ENCODE measurements around the gene ZFP36L1.

The ZFP36L1 gene

DNA sequence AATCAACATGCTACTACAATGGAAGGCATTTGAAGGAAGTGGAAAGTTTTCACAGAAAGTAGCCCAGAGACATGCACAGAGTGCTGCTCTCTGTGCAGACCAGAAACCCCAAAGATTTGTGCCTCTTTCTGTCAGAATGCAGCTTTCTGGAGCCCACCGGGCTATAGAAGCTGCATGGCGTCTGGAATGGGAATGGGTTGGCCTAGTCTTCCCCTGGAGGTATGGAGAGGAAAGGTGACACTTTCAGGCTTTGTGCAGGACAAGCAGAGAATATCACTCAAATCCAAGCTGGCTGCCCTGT is 21.3 kb upstream of the ZFP36L1 start:
- Histone ChIP-seq H3K4me3 (ENCODE audit: low read length) (peak overlapping the region; percentile 46), H3K27me3 (ENCODE audit: control insufficient read depth, insufficient read depth, low read length) (no peaks in the 10 kb centered on the region), H3K4me1 (ENCODE audit: control insufficient read depth, insufficient read depth, low read length) (peaks cover 50% of the 10 kb centered on the region), H3K9ac (ENCODE audit: low read length) (no peak overlapping the region), H3K36me3 (ENCODE audit: control insufficient read depth, insufficient read depth, low read length) (no peaks in the 10 kb centered on the region), H3K27ac (ENCODE audit: low read depth, low read length) (peak overlapping the region; percentile 99)

DNA sequence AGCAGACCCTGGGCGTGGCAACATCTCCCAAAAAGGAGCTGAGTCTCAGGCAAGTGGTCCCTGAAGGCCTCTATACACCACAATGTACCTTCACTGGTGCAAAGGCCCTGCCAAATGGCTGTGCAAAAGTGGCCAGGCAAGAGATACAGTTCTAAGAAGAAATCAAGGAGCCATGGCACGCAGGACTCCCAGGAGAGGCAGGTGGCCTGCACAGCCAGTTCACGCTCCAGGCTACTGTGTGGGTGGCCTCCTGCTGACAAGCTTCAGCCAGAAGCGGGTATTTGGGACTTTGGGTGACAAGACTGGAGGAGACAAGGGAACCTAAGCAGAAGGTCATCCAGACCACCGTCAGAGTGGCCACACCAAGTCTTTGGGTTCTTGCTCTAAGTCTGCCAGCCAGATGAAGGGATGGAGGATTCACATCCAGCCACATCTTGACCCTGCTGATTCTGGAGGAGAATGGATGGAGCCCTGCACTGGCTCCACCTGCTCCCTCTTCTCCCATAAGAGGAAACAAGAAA is 20.5 kb upstream of the ZFP36L1 start:
- H3K4me1 ChIP-seq (ENCODE audit: control insufficient read depth, insufficient read depth, low read length) = peaks cover 54% of the 10 kb centered on the region

GRCh38 chr14:68811171-68811570 is 18.3 kb upstream of the ZFP36L1 start:
- H3K27me3 ChIP-seq (ENCODE audit: control insufficient read depth, insufficient read depth, low read length) = no peaks in the 10 kb centered on the region
- peaks cover 73% of the 10 kb centered on the region for H3K4me1 ChIP-seq (ENCODE audit: control insufficient read depth, insufficient read depth, low read length)
- H3K27ac ChIP-seq (ENCODE audit: low read depth, low read length) = no peak overlapping the region

More for the DNA sequence above, 20.5 kb upstream of the ZFP36L1 start:
- Histone ChIP-seq H3K27ac (ENCODE audit: low read depth, low read length) (peak overlapping the region; percentile 99), H3K27me3 (ENCODE audit: control insufficient read depth, insufficient read depth, low read length) (no peaks in the 10 kb centered on the region), H3K36me3 (ENCODE audit: control insufficient read depth, insufficient read depth, low read length) (no peaks in the 10 kb centered on the region), H3K9ac (ENCODE audit: low read length) (no peak overlapping the region), H3K4me3 (ENCODE audit: low read length) (peak overlapping the region; percentile 9)

DNA sequence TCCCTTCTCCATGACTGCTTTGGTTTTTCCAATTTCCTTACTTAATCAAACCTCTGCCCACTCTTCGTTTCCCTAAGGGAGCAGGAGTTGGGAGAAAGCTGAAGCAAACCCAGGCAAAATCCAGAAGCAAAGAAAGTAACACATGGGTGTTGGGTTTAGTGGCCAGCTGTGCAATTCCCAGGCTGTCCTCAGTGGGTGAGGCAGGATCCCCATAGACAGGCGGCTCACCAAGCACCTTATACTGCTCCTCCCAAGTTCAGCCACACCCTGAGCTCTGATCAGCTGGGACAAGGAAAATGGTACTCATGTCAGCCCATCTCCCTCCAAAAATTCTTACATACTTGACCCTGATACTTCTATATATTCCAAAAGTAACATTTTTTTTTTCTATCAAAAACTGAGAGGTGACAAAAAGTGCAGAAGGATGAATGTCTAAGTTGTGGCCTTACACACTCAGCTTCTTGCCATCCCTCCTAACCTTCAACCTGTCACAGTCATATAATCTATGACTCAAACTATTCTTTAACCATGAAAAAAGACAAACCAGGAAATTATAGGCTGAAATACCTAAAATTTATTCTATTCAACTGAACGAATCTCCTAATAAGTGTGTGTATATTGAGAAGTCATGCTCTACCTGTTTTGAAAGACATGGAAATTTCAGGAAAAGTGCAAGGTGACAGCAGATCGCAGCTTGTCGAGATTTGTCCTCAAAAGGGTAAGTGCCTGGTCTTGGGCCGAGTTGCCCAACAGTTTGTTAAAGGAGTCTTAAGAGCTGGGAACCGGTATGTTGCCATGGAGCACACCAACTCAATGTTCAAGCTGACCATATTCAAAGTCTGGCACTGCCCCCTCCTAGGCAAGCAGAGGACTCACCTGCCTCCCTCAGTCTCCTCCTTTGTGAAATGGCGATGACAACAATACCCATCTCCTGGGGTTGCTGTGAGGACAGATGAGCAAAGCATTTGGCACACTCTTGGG is 17.6 kb upstream of the ZFP36L1 start:
- Histone ChIP-seq H3K27ac (ENCODE audit: low read depth, low read length) (no peak overlapping the region), H3K4me3 (ENCODE audit: low read length) (no peak overlapping the region), H3K36me3 (ENCODE audit: control insufficient read depth, insufficient read depth, low read length) (no peaks in the 10 kb centered on the region), H3K9ac (ENCODE audit: low read length) (no peak overlapping the region), H3K4me1 (ENCODE audit: control insufficient read depth, insufficient read depth, low read length) (peaks cover 73% of the 10 kb centered on the region), H3K27me3 (ENCODE audit: control insufficient read depth, insufficient read depth, low read length) (no peaks in the 10 kb centered on the region)

More at GRCh38 chr14:68811171-68811570, 18.3 kb upstream of the ZFP36L1 start:
- no peaks in the 10 kb centered on the region for H3K36me3 ChIP-seq (ENCODE audit: control insufficient read depth, insufficient read depth, low read length)
- no peak overlapping the region for H3K9ac ChIP-seq (ENCODE audit: low read length)
- no peak overlapping the region for H3K4me3 ChIP-seq (ENCODE audit: low read length)

GRCh38 chr14:68809524-68809923 is 16.7 kb upstream of the ZFP36L1 start:
- Histone ChIP-seq H3K27me3 (ENCODE audit: control insufficient read depth, insufficient read depth, low read length) (no peaks in the 10 kb centered on the region), H3K36me3 (ENCODE audit: control insufficient read depth, insufficient read depth, low read length) (no peaks in the 10 kb centered on the region), H3K27ac (ENCODE audit: low read depth, low read length) (peak overlapping the region; percentile 96), H3K4me1 (ENCODE audit: control insufficient read depth, insufficient read depth, low read length) (peaks cover 70% of the 10 kb centered on the region), H3K4me3 (ENCODE audit: low read length) (no peak overlapping the region), H3K9ac (ENCODE audit: low read length) (no peak overlapping the region)

- H3K4me1 ChIP-seq (ENCODE audit: control insufficient read depth, insufficient read depth, low read length) = peaks cover 64% of the 10 kb centered on the region
These were observed 16.0 kb upstream of the ZFP36L1 start for GRCh38 chr14:68808696-68809480.

GRCh38 chr14:68807987-68808386 is 15.1 kb upstream of the ZFP36L1 start:
- Histone ChIP-seq H3K4me1 (ENCODE audit: control insufficient read depth, insufficient read depth, low read length) (peaks cover 55% of the 10 kb centered on the region), H3K27me3 (ENCODE audit: control insufficient read depth, insufficient read depth, low read length) (no peaks in the 10 kb centered on the region), H3K4me3 (ENCODE audit: low read length) (no peak overlapping the region), H3K27ac (ENCODE audit: low read depth, low read length) (peak overlapping the region; percentile 96), H3K36me3 (ENCODE audit: control insufficient read depth, insufficient read depth, low read length) (no peaks in the 10 kb centered on the region), H3K9ac (ENCODE audit: low read length) (peak overlapping the region; percentile 43)

More at GRCh38 chr14:68808696-68809480, 16.0 kb upstream of the ZFP36L1 start:
- Histone ChIP-seq H3K36me3 (ENCODE audit: control insufficient read depth, insufficient read depth, low read length) (no peaks in the 10 kb centered on the region), H3K27me3 (ENCODE audit: control insufficient read depth, insufficient read depth, low read length) (no peaks in the 10 kb centered on the region), H3K27ac (ENCODE audit: low read depth, low read length) (peak overlapping the region; percentile 96), H3K9ac (ENCODE audit: low read length) (no peak overlapping the region), H3K4me3 (ENCODE audit: low read length) (no peak overlapping the region)

DNA sequence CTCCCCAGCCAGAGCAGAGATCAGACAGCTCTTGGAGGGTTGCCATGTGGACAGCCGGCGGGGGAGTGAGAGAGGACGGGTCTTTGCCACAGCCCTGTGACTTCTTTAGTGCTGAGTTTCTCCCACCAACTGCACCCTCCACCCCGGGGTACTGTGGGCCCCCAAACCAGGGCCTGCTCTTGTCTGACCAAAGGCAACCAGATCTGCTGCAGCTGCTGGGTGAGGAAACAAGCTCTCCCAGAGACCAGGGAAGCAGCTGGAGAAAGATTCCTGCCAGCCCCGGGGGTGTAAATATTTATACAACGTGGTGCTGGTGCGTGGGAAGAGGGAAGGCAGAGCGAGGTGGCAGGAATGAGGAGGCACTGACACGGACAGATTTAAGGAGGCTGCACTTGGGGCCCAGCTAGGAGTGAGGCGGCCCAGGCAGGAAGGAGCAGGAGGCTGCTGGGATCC is 14.3 kb upstream of the ZFP36L1 start:
- Histone ChIP-seq H3K4me3 (ENCODE audit: low read length) (no peak overlapping the region), H3K4me1 (ENCODE audit: control insufficient read depth, insufficient read depth, low read length) (peaks cover 52% of the 10 kb centered on the region), H3K9ac (ENCODE audit: low read length) (no peak overlapping the region), H3K27me3 (ENCODE audit: control insufficient read depth, insufficient read depth, low read length) (no peaks in the 10 kb centered on the region), H3K27ac (ENCODE audit: low read depth, low read length) (peak overlapping the region; percentile 96), H3K36me3 (ENCODE audit: control insufficient read depth, insufficient read depth, low read length) (no peaks in the 10 kb centered on the region)

DNA sequence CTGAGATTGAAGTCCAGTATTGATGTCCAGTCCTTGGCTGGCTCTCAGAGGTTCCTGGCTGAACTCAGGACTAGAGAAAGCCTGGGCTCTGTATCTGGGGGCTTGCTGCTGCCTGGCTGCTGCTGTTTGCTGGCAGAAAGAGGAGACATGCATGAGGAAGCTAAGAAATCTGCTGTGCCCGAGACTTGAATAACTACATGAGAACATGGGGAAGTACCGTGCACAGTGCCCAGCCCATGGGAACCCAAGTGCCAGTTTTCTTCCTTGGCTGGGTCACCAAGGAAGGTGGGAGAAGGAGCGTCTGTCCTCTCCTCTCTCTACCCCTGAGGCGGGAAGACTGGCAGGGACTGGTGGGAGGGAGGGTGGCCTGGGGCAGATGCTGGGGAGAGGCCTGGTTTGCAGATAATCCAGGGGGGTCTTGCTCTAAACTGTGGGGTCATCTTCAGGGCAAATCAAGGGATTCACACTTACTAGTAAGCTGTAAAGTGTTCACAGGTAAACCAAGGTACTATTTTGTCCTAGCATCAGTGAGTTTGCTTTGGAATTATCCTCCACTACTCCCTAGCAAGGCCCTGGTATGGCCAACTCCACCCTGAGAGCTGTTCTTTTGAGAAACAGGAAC is 13.8 kb upstream of the ZFP36L1 start:
- Histone ChIP-seq H3K4me3 (ENCODE audit: low read length) (peak overlapping the region; percentile 35), H3K27me3 (ENCODE audit: control insufficient read depth, insufficient read depth, low read length) (no peaks in the 10 kb centered on the region), H3K4me1 (ENCODE audit: control insufficient read depth, insufficient read depth, low read length) (peaks cover 52% of the 10 kb centered on the region), H3K27ac (ENCODE audit: low read depth, low read length) (peak overlapping the region; percentile 96), H3K36me3 (ENCODE audit: control insufficient read depth, insufficient read depth, low read length) (no peaks in the 10 kb centered on the region), H3K9ac (ENCODE audit: low read length) (no peak overlapping the region)

DNA sequence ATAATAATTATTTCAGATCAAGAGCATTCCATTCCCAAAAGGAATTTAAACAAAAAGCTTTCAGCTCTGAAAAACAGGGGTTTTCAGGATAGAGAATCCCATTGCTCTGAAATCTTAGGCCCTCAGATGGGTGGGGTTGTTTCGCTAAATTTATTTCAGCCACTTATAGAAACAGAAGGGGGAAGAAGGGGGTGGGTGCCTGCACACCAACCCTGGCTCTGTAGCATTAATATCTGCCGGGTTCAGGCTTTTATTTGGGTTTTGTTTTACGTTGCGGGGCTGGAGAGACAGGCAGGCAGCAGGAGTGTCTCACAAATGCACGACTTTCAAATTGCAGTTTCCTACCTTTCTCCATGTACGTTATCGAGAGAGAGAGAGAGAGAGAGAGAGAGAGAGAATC is 12.5 kb upstream of the ZFP36L1 start:
- Histone ChIP-seq H3K4me1 (ENCODE audit: control insufficient read depth, insufficient read depth, low read length) (peaks cover 52% of the 10 kb centered on the region), H3K27ac (ENCODE audit: low read depth, low read length) (peak overlapping the region; percentile 96), H3K36me3 (ENCODE audit: control insufficient read depth, insufficient read depth, low read length) (no peaks in the 10 kb centered on the region), H3K4me3 (ENCODE audit: low read length) (no peak overlapping the region), H3K27me3 (ENCODE audit: control insufficient read depth, insufficient read depth, low read length) (no peaks in the 10 kb centered on the region), H3K9ac (ENCODE audit: low read length) (no peak overlapping the region)

GRCh38 chr14:68801631-68802030 is 8.8 kb upstream of the ZFP36L1 start:
- Histone ChIP-seq H3K4me1 (ENCODE audit: control insufficient read depth, insufficient read depth, low read length) (peaks cover 18% of the 10 kb centered on the region), H3K9ac (ENCODE audit: low read length) (no peak overlapping the region), H3K4me3 (ENCODE audit: low read length) (no peak overlapping the region), H3K36me3 (ENCODE audit: control insufficient read depth, insufficient read depth, low read length) (no peaks in the 10 kb centered on the region), H3K27ac (ENCODE audit: low read depth, low read length) (no peak overlapping the region), H3K27me3 (ENCODE audit: control insufficient read depth, insufficient read depth, low read length) (no peaks in the 10 kb centered on the region)

GRCh38 chr14:68800953-68801352 is 8.1 kb upstream of the ZFP36L1 start:
- Histone ChIP-seq H3K27ac (ENCODE audit: low read depth, low read length) (no peak overlapping the region), H3K4me3 (ENCODE audit: low read length) (no peak overlapping the region)

More at GRCh38 chr14:68800953-68801352, 8.1 kb upstream of the ZFP36L1 start:
- Histone ChIP-seq H3K9ac (ENCODE audit: low read length) (no peak overlapping the region), H3K36me3 (ENCODE audit: control insufficient read depth, insufficient read depth, low read length) (no peaks in the 10 kb centered on the region), H3K4me1 (ENCODE audit: control insufficient read depth, insufficient read depth, low read length) (peaks cover 16% of the 10 kb centered on the region), H3K27me3 (ENCODE audit: control insufficient read depth, insufficient read depth, low read length) (no peaks in the 10 kb centered on the region)

Data from rectal smooth muscle tissue (tissue), 1 donor.